Measurements from ENCODE around the gene PNPLA5.

DNA sequence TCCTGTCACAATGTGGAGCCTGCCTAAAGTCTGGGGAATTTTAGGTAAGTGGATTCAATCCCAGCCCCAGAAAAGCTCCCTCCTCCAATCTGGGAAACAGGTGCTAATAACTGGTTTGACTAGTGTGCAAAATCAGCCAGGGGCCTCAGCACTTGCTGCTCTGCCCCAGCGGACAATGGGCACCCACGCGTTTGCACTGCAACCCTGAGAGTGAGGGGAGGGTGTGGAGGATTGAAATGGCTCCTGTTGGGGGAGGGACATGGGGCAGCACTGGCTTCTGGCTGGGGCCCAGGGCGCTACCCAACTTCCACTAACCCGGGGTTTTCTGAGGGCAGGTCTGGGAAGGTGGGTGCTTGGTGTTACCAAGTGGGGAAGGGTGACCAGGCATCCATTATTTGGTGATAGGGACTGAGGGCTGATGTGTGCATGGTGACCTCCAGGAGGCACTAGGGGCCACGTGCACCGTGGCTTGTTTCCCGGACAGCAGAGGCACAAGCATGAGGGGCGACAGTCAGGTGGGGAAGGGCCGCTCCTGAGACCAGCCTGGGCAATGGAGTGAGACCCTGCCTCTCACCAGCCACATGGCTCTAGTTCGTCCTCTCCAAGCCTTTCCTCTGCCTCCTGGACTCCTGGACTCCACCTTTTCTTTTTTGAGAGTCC lies 4.3 kb upstream of the PNPLA5 start:
- TF ChIP-seq, protein P1, sequence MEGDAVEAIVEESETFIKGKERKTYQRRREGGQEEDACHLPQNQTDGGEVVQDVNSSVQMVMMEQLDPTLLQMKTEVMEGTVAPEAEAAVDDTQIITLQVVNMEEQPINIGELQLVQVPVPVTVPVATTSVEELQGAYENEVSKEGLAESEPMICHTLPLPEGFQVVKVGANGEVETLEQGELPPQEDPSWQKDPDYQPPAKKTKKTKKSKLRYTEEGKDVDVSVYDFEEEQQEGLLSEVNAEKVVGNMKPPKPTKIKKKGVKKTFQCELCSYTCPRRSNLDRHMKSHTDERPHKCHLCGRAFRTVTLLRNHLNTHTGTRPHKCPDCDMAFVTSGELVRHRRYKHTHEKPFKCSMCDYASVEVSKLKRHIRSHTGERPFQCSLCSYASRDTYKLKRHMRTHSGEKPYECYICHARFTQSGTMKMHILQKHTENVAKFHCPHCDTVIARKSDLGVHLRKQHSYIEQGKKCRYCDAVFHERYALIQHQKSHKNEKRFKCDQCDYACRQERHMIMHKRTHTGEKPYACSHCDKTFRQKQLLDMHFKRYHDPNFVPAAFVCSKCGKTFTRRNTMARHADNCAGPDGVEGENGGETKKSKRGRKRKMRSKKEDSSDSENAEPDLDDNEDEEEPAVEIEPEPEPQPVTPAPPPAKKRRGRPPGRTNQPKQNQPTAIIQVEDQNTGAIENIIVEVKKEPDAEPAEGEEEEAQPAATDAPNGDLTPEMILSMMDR (IDR thresholded peaks at IDR 0.05 in 8 of 11, conservative IDR thresholded peaks at IDR 0.05 in 3 of 11), result no peak
- TF ChIP-seq POLR2A (IDR thresholded peaks at IDR 0.05) (no peak), POLR2AphosphoS5 (IDR thresholded peaks at IDR 0.05) (no peak)
